ENCODE measurements around the gene LANCL2.
A peak's percentile ranks its signal among the peaks of the same experiment; 100 is the strongest.

The LANCL2 gene, protein sequence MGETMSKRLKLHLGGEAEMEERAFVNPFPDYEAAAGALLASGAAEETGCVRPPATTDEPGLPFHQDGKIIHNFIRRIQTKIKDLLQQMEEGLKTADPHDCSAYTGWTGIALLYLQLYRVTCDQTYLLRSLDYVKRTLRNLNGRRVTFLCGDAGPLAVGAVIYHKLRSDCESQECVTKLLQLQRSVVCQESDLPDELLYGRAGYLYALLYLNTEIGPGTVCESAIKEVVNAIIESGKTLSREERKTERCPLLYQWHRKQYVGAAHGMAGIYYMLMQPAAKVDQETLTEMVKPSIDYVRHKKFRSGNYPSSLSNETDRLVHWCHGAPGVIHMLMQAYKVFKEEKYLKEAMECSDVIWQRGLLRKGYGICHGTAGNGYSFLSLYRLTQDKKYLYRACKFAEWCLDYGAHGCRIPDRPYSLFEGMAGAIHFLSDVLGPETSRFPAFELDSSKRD

DNA sequence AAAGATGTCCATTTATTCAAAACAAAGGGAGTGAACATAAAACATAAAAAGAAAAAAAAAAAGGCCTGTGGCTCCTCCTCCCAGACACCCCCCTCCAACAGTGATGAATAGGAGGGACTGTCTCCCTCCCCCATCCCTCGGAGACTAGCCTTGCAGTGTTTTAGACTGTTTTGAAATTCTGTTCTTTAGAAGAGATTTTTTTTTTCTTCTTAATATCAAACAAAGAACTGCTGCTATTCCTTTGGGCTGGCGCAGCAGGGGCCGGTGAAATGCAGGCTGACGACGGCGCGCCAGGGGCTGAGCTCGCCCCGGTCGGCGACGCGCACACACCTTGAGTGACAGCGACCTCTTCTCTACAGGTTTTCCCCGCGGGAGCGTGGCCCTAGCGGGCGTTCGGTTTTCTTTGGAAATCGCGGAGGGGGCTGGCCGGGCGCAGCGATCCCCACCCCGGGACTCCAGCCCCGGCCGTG is at the start of gene LANCL2:
LANCL2 (plus strand) TSS at position 133 of the 470 bp plus-strand sequence. CDS start 689 bp downstream, outside the sequence.
- Histone ChIP-seq H3K9me3 (ENCODE audit: control insufficient read depth in 1 of 2, low read length in 2 of 2) (no peaks in the 10 kb centered on the region), H3K27ac (ENCODE audit: low read length) (peak within 1 kb of the TSS; percentile 85), H3K36me3 (ENCODE audit: control insufficient read depth in 1 of 2, insufficient read depth in 2 of 2, low read length in 2 of 2) (peaks cover 0 to 3% of the 10 kb centered on the region in 2 donors), H3K27me3 (ENCODE audit: low read depth, low read length) (no peaks in the 10 kb centered on the region), H3K4me3 (ENCODE audit: low read depth in 1 of 2, low read length in 2 of 2) (peak within 1 kb of the TSS; percentile 92 to 97), H3K4me1 (ENCODE audit: control insufficient read depth in 1 of 2, insufficient read depth in 2 of 2, low read length in 2 of 2) (peaks cover 6 to 19% of the 10 kb centered on the region in 2 donors)

DNA sequence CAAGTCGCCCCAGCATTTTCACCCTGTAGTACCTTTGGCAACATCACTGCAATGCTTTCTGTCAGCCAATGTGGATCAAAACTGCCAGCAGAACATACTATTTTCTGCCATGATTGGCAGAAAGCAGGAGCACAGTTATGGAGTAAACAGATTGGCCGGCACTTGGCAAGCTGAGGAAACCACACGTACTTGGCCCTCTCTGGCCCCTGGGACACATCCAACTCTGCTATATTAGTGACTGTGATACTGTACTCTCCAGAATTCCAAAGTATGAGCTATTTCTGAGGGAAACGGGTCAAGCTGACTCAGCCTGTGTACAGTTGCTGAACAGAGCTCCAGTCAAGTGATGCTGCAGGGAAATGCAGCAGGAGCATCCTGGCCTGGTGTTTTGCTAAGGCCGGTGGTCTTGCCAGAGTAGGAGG is 39.8 kb upstream of the LANCL2 start:
- no peak overlapping the region for H3K4me3 ChIP-seq (ENCODE audit: low read depth in 1 of 2, low read length in 2 of 2)
- H3K4me1 ChIP-seq (ENCODE audit: control insufficient read depth in 1 of 2, insufficient read depth in 2 of 2, low read length in 2 of 2), result peaks cover 0 to 8% of the 10 kb centered on the region in 2 donors
- no peak overlapping the region for H3K27ac ChIP-seq (ENCODE audit: low read length)
- no peaks in the 10 kb centered on the region for H3K36me3 ChIP-seq (ENCODE audit: control insufficient read depth in 1 of 2, insufficient read depth in 2 of 2, low read length in 2 of 2)
- H3K27me3 ChIP-seq (ENCODE audit: low read depth, low read length), result no peaks in the 10 kb centered on the region
- H3K9me3 ChIP-seq (ENCODE audit: control insufficient read depth in 1 of 2, low read length in 2 of 2), result no peaks in the 10 kb centered on the region

DNA sequence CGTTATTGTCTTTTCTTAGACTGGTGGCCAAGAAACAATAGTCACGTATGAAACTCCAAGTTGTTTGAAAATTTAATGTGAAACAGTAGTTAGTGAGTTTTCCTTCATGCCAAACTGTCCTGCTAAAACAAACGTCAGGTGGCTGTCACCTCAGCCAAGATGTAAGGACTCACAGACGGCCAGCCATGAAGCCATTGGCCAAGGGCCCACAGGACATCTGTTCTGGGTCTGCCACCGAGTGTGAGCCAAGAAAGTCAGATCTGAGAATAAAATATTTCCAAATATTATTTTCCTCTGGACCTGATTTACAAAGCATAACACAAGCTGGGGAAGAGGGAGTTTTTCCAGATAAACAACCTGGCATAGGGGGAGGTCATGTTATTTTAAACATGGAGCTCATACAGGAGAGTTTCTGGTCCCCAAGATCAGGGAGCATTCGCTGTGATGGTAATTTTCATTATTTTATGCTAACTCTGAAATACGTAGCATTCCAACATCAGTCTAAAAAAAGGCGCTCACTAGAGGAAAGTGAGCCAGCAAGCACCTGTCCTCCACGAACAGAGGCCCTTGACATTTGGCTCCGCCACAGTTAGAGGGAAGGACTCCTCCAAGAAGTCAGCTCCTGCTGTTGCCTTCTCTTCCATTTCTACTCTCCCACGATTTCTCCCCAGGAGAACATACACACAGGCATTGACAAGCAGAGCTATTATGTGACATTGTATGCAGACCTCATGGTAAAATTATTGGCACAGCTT is 38.9 kb upstream of the LANCL2 start:
- Histone ChIP-seq H3K27ac (ENCODE audit: low read length) (no peak overlapping the region), H3K4me1 (ENCODE audit: control insufficient read depth in 1 of 2, insufficient read depth in 2 of 2, low read length in 2 of 2) (peaks cover 0 to 8% of the 10 kb centered on the region in 2 donors), H3K4me3 (ENCODE audit: low read depth in 1 of 2, low read length in 2 of 2) (no peak overlapping the region), H3K36me3 (ENCODE audit: control insufficient read depth in 1 of 2, insufficient read depth in 2 of 2, low read length in 2 of 2) (no peaks in the 10 kb centered on the region), H3K27me3 (ENCODE audit: low read depth, low read length) (no peaks in the 10 kb centered on the region), H3K9me3 (ENCODE audit: control insufficient read depth in 1 of 2, low read length in 2 of 2) (no peaks in the 10 kb centered on the region)

DNA sequence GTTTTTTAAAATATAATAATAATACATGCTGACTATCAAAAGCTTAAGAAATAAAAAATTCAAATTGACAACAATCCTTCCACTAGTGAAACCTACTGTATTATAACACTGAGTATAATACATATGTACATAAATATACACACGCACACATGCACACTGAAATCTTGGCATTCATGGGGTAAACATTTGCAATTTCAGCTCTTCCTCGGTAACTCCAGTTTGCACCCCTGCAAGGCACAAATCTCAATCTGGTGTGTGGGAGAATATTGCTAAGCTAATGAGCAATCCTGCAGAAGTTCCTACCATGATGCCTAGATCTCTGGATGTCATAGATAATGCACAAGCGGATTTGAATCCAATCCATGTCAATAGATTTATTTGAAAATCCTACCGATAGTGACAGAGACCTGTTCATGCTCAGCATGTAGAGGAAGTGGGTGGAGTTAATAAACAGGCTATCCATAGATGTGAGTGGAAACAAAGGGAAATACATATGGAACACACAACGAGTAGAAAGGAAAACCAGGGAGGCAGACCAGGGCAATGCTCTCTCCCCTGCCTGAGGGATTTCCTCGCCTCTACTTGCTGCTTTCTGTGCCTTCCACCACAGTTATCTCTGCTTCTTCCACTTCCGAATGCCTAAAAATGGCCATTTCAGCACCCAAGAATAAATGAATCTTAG is 38.1 kb upstream of the LANCL2 start:
- Histone ChIP-seq H3K27ac (ENCODE audit: low read length) (no peak overlapping the region), H3K27me3 (ENCODE audit: low read depth, low read length) (no peaks in the 10 kb centered on the region), H3K36me3 (ENCODE audit: control insufficient read depth in 1 of 2, insufficient read depth in 2 of 2, low read length in 2 of 2) (no peaks in the 10 kb centered on the region), H3K9me3 (ENCODE audit: control insufficient read depth in 1 of 2, low read length in 2 of 2) (no peaks in the 10 kb centered on the region), H3K4me3 (ENCODE audit: low read depth in 1 of 2, low read length in 2 of 2) (no peak overlapping the region), H3K4me1 (ENCODE audit: control insufficient read depth in 1 of 2, insufficient read depth in 2 of 2, low read length in 2 of 2) (peaks cover 0 to 8% of the 10 kb centered on the region in 2 donors)

DNA sequence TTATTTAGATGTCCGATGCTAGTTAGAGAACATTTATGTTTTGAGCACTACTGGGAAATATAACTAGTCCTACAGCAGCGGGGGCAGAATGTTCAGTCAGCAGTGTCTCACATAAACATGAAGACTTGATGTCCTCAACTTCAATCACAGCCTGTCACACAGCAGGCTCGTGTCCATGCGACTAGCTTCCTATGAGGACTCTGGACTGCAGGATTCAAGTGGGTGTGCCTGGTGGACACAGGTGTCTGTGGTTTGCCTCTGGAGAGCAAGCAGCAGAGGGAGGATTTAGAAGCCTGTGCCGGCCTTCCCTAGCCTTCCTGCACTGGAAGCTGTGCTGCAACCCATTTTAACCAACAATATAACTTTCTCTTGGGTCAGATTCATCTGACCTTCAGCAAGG is 30.0 kb upstream of the LANCL2 start:
- Histone ChIP-seq H3K27ac (ENCODE audit: low read length) (no peak overlapping the region), H3K4me3 (ENCODE audit: low read depth in 1 of 2, low read length in 2 of 2) (no peak overlapping the region), H3K36me3 (ENCODE audit: control insufficient read depth in 1 of 2, insufficient read depth in 2 of 2, low read length in 2 of 2) (no peaks in the 10 kb centered on the region), H3K4me1 (ENCODE audit: control insufficient read depth in 1 of 2, insufficient read depth in 2 of 2, low read length in 2 of 2) (no peaks in the 10 kb centered on the region), H3K9me3 (ENCODE audit: control insufficient read depth in 1 of 2, low read length in 2 of 2) (no peaks in the 10 kb centered on the region), H3K27me3 (ENCODE audit: low read depth, low read length) (no peaks in the 10 kb centered on the region)

DNA sequence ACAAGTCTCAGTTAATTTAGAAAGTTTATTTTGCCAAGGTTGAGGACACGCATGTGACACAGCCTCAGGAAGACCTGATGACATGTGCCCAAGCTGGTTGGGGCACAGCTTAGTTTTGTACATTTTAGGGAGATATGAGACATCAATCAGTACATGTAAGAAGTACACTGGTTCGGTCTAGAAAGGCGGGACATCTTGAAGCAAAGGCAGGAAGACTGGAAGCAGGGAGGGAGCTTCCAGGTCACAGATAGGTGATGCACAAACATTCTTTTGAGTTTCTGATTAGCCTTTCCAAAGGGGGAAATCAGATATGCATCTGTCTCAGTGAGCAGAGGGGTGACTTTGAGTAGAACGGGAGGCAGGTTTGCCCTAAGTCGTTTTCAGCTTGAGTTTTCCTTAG is 29.4 kb upstream of the LANCL2 start:
- no peaks in the 10 kb centered on the region for H3K4me1 ChIP-seq (ENCODE audit: control insufficient read depth in 1 of 2, insufficient read depth in 2 of 2, low read length in 2 of 2)
- H3K27ac ChIP-seq (ENCODE audit: low read length), result no peak overlapping the region
- H3K4me3 ChIP-seq (ENCODE audit: low read depth in 1 of 2, low read length in 2 of 2), result no peak overlapping the region
- H3K36me3 ChIP-seq (ENCODE audit: control insufficient read depth in 1 of 2, insufficient read depth in 2 of 2, low read length in 2 of 2), result no peaks in the 10 kb centered on the region
- H3K9me3 ChIP-seq (ENCODE audit: control insufficient read depth in 1 of 2, low read length in 2 of 2), result no peaks in the 10 kb centered on the region
- no peaks in the 10 kb centered on the region for H3K27me3 ChIP-seq (ENCODE audit: low read depth, low read length)

DNA sequence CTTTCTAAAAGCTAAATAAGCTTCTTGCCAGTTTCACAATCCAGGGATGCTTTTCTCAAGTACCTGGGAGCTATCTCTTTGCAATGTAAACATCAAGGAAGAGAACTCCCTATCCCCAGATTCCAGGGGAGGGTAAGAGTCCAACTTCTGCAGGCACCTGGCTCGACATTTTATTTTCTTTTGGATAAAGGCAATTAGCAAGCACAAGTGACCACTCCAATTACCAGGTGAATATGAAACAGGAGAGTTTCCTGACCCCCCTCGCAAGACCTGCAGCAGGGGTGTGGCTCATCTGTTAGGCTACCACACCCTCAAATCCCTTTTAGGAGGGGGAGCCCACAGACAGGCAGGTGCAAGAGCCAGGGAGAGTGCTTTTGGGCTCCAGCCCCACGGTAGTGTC is 28.6 kb upstream of the LANCL2 start:
- Histone ChIP-seq H3K4me1 (ENCODE audit: control insufficient read depth in 1 of 2, insufficient read depth in 2 of 2, low read length in 2 of 2) (no peaks in the 10 kb centered on the region), H3K27me3 (ENCODE audit: low read depth, low read length) (no peaks in the 10 kb centered on the region), H3K27ac (ENCODE audit: low read length) (no peak overlapping the region), H3K9me3 (ENCODE audit: control insufficient read depth in 1 of 2, low read length in 2 of 2) (no peaks in the 10 kb centered on the region), H3K4me3 (ENCODE audit: low read depth in 1 of 2, low read length in 2 of 2) (no peak overlapping the region), H3K36me3 (ENCODE audit: control insufficient read depth in 1 of 2, insufficient read depth in 2 of 2, low read length in 2 of 2) (no peaks in the 10 kb centered on the region)

DNA sequence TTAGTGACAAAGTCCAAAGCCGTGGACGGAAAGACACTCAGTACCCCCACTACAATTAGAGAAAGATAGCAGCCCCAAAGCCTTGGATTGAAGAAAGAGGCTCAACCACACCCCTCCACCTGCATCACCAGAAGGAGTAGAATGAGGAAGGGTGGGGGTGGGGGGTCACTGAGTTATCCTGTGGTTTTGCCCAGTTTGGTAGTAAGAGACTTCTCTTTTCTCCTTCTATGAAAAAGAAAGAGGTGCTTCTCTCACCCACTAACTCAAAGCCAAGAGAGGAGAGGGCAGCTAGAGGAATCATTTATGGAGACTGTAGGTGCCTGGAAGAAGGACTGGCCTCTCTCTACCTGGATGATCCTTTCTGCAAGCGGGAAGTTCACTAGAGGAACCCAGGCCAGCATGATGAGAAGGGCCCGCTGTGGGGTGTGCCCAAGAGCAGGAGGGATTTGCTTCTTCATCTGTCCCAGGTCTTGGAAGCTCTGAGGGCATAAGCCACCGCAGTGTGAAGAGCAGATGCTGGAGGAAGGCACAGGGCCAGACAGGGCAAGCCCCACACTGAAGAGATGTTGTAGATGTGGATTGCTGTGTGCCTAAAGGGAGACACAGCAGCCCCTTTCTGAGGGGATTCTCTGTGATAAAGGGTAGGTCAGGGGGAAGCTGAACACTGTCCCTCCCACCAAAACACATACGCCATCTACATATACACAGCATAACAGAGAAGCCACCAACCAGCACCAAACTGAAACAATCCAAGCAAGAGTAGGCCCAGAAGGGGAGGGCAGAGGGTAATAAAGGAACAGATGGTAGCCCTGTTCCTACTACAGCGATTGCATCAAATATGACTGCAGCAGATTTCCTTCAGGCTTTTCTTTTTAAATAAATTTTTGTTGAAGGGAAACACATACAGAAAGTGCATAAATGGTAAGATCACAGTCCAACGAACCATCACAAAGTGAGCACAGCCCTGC is 25.8 kb upstream of the LANCL2 start:
- Histone ChIP-seq H3K4me3 (ENCODE audit: low read depth in 1 of 2, low read length in 2 of 2) (no peak overlapping the region), H3K4me1 (ENCODE audit: control insufficient read depth in 1 of 2, insufficient read depth in 2 of 2, low read length in 2 of 2) (no peaks in the 10 kb centered on the region), H3K27me3 (ENCODE audit: low read depth, low read length) (no peaks in the 10 kb centered on the region), H3K27ac (ENCODE audit: low read length) (no peak overlapping the region), H3K9me3 (ENCODE audit: control insufficient read depth in 1 of 2, low read length in 2 of 2) (no peaks in the 10 kb centered on the region), H3K36me3 (ENCODE audit: control insufficient read depth in 1 of 2, insufficient read depth in 2 of 2, low read length in 2 of 2) (no peaks in the 10 kb centered on the region)

DNA sequence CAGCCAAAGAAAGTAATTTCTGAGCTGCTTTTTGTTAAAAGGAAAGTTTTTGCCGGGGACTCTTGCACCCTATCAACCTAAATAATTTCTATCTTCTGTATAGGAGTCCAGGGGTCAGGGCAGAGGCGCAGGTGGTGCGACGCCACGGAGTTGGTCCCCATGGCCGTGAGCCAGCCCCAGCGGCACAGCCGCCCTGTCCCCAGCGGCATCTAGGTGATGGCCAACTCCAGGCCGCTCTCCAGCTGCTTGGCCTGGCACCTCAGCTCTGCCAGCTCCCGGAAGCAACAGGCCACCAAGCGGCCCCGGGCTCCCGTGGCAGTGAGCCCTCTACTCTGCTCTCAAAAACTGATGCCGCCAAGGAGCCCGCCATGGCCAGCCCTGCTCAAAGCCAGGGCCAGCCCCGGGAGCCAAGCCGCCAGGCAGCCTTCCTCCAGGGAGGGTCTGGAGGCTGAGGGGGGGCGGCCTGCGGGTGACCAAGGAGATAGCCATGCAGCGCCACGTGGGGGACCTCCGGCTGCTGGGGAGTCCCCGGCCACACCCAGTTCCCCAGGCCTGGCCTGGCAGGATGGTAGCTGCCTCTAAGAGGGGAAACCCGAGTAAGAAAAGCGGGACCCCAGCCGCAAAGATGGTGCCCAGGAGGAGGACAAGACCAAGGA is 22.8 kb upstream of the LANCL2 start:
- H3K4me3 ChIP-seq (ENCODE audit: low read depth in 1 of 2, low read length in 2 of 2), result no peak overlapping the region

More for the DNA sequence above, 22.8 kb upstream of the LANCL2 start:
- Histone ChIP-seq H3K9me3 (ENCODE audit: control insufficient read depth in 1 of 2, low read length in 2 of 2) (no peaks in the 10 kb centered on the region), H3K27ac (ENCODE audit: low read length) (no peak overlapping the region), H3K4me1 (ENCODE audit: control insufficient read depth in 1 of 2, insufficient read depth in 2 of 2, low read length in 2 of 2) (no peaks in the 10 kb centered on the region), H3K36me3 (ENCODE audit: control insufficient read depth in 1 of 2, insufficient read depth in 2 of 2, low read length in 2 of 2) (no peaks in the 10 kb centered on the region), H3K27me3 (ENCODE audit: low read depth, low read length) (no peaks in the 10 kb centered on the region)

All from muscle layer of duodenum (tissue), 2 donors.